GM19099 (cell line): ENCODE results near the gene MATR3.

Experiments
- POLR2A ChIP-seq: IDR thresholded peaks from 3 replicates; pipeline ENCODE4 v1.6.1; 2011; ENCODE audit warnings: low read depth; ENCODE audit not compliant: insufficient read length; ENCODE audit errors: extremely low read depth

The MATR3 gene

GRCh38 chr5:139293507-139294373, at the start of gene MATR3:
Gene MATR3, plus strand, starts transcription at chr5:139293740. Its CDS starts 13,676 bp downstream, at chr5:139307416.
- peak; percentile 98 for TF ChIP-seq POLR2A

GRCh38 chr5:139245637-139246339, 47.8 kb upstream of the MATR3 start:
- no peak for TF ChIP-seq POLR2A

- no peak for TF ChIP-seq POLR2A
These were observed 47.1 kb upstream of the MATR3 start for GRCh38 chr5:139246394-139246793.

- no peak for TF ChIP-seq POLR2A
These were observed 44.6 kb upstream of the MATR3 start for GRCh38 chr5:139248826-139249453.

GRCh38 chr5:139251281-139251687, 42.3 kb upstream of the MATR3 start:
- TF ChIP-seq POLR2A = no peak

- TF ChIP-seq POLR2A = no peak
These were observed 41.7 kb upstream of the MATR3 start for GRCh38 chr5:139251695-139252288.

- TF ChIP-seq POLR2A = no peak
These were observed 40.4 kb upstream of the MATR3 start for GRCh38 chr5:139253115-139253514.

GRCh38 chr5:139256820-139257219, 36.7 kb upstream of the MATR3 start:
- no peak for TF ChIP-seq POLR2A

GRCh38 chr5:139262059-139262741, 31.3 kb upstream of the MATR3 start:
- TF ChIP-seq POLR2A = no peak

- no peak for TF ChIP-seq POLR2A
These were observed 30.6 kb upstream of the MATR3 start for GRCh38 chr5:139262742-139263445.

- TF ChIP-seq POLR2A = no peak
These were observed 30.0 kb upstream of the MATR3 start for GRCh38 chr5:139263536-139263935.

- TF ChIP-seq POLR2A = no peak
These were observed 29.6 kb upstream of the MATR3 start for GRCh38 chr5:139263946-139264345.

- TF ChIP-seq POLR2A = no peak
These were observed 28.5 kb upstream of the MATR3 start for GRCh38 chr5:139265001-139265400.

- no peak for TF ChIP-seq POLR2A
These were observed 27.3 kb upstream of the MATR3 start for GRCh38 chr5:139266236-139266635.

- no peak for TF ChIP-seq POLR2A
These were observed 26.1 kb upstream of the MATR3 start for GRCh38 chr5:139267481-139267880.
